ENCODE data around the gene SWAP70. TPM values are rescaled to one million over a fixed set of nuclear protein-coding genes. Genes with fewer than 3 reads are reported as not detected.
"Not testable (repeated sequence)": the region's sequence is repeated elsewhere in the genome, so short reads cannot be mapped to it uniquely, and the experiment has no call there.

Gene SWAP70
- total RNA-seq, 1 experiment from 2014 or later: 7.9 TPM

GRCh38 chr11:9718147-9718546 lies 54.3 kb downstream of the SWAP70 start:
- no peak for DNase-seq (ENCODE audit: extremely low read depth, low read depth)

GRCh38 chr11:9719566-9720289 lies 55.9 kb downstream of the SWAP70 start:
- no peak for DNase-seq (ENCODE audit: extremely low read depth, low read depth)

GRCh38 chr11:9720290-9720630 lies 56.4 kb downstream of the SWAP70 start:
- no peak for DNase-seq (ENCODE audit: extremely low read depth, low read depth)

GRCh38 chr11:9722023-9722422 lies 58.1 kb downstream of the SWAP70 start:
- no peak for DNase-seq (ENCODE audit: extremely low read depth, low read depth)

GRCh38 chr11:9722893-9723292 lies 59.0 kb downstream of the SWAP70 start:
- DNase-seq (ENCODE audit: extremely low read depth, low read depth): no peak

- no peak for DNase-seq (ENCODE audit: extremely low read depth, low read depth)
Measured at GRCh38 chr11:9726321-9727022, 62.6 kb downstream of the SWAP70 start.

- DNase-seq (ENCODE audit: extremely low read depth, low read depth): no peak
Measured at GRCh38 chr11:9728058-9728457, 64.2 kb downstream of the SWAP70 start.

- DNase-seq (ENCODE audit: extremely low read depth, low read depth): no peak
Measured at GRCh38 chr11:9731256-9731655, 67.4 kb downstream of the SWAP70 start.

GRCh38 chr11:9732453-9732852 lies 68.6 kb downstream of the SWAP70 start:
- DNase-seq (ENCODE audit: extremely low read depth, low read depth): no peak

GRCh38 chr11:9733212-9733611 lies 69.3 kb downstream of the SWAP70 start:
- DNase-seq (ENCODE audit: extremely low read depth, low read depth): no peak

GRCh38 chr11:9735236-9735635 lies 71.4 kb downstream of the SWAP70 start:
- DNase-seq (ENCODE audit: extremely low read depth, low read depth): no peak

- no peak for DNase-seq (ENCODE audit: extremely low read depth, low read depth)
Measured at GRCh38 chr11:9735919-9736318, 72.0 kb downstream of the SWAP70 start.

GRCh38 chr11:9736365-9736764 lies 72.5 kb downstream of the SWAP70 start:
- DNase-seq (ENCODE audit: extremely low read depth, low read depth): no peak

GRCh38 chr11:9738116-9738515 lies 74.2 kb downstream of the SWAP70 start:
- no peak for DNase-seq (ENCODE audit: extremely low read depth, low read depth)

GRCh38 chr11:9738707-9739106 lies 74.8 kb downstream of the SWAP70 start:
- no peak for DNase-seq (ENCODE audit: extremely low read depth, low read depth)

GRCh38 chr11:9739123-9739900 lies 75.4 kb downstream of the SWAP70 start:
- DNase-seq (ENCODE audit: extremely low read depth, low read depth): no peak

- no peak for DNase-seq (ENCODE audit: extremely low read depth, low read depth)
Measured at GRCh38 chr11:9740202-9740883, 76.5 kb downstream of the SWAP70 start.

GRCh38 chr11:9741260-9741659 lies 77.4 kb downstream of the SWAP70 start:
- no peak for DNase-seq (ENCODE audit: extremely low read depth, low read depth)

GRCh38 chr11:9743512-9743911 lies 79.6 kb downstream of the SWAP70 start:
- DNase-seq (ENCODE audit: extremely low read depth, low read depth): not testable (repeated sequence)

GRCh38 chr11:9745411-9746211 lies 81.7 kb downstream of the SWAP70 start:
- DNase-seq (ENCODE audit: extremely low read depth, low read depth): no peak

Measured in NCI-H460 (cell line).